ENCODE results near the gene PREP.
"Not testable (repeated sequence)": the region's sequence is repeated elsewhere in the genome, so short reads cannot be mapped to it uniquely, and the experiment has no call there.

Gene PREP

DNA sequence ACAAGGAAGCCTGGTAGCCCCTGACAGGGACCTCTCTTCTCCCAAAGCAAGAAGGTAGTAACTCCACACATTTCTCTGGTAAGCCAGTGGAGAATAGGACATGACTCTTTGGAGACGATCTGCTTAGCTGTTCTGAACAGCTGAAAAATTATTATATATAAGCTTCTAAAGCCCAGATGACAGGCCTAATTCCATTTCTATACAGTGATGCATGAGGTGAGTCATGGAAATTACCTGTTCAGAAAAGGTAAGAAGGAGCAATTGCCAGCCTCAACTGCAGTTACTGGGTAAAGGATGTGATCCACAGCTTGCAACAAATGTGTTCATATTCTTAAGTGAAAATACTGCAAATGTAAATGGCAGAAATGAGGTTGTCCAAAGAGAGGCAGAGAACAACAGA is 54.0 kb downstream of the PREP start:
- in situ Hi-C loops (cut with HindIII; ENCODE audit: low sequenced_read_pairs) = no loop called here

- in situ Hi-C loops (cut with HindIII; ENCODE audit: low sequenced_read_pairs) = no loop called here
Observed at GRCh38 chr6:105346052-105346451, 56.8 kb downstream of the PREP start.

DNA sequence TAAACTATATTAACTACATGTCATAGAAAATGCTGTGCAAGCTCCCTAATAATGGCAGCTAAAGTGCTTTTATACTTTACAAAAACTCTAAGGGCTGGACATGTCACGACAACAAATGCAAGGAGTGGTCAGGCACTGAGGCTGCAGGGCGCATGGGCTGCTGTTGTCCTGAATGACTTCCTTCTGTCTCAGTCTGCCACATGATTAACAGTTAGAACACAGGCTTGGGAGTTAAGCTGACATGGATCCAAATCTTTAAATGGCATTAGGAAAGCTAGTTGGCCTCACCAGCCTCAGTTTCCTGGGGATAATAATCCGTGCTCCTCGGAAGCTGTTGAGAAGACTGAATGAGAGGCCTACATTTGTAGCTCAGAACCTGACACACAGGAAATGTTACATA is 57.4 kb downstream of the PREP start:
- in situ Hi-C loops (cut with HindIII; ENCODE audit: low sequenced_read_pairs) = no loop called here

- in situ Hi-C loops (cut with HindIII; ENCODE audit: low sequenced_read_pairs) = no loop called here
Observed at GRCh38 chr6:105344881-105345370, 58.0 kb downstream of the PREP start.

DNA sequence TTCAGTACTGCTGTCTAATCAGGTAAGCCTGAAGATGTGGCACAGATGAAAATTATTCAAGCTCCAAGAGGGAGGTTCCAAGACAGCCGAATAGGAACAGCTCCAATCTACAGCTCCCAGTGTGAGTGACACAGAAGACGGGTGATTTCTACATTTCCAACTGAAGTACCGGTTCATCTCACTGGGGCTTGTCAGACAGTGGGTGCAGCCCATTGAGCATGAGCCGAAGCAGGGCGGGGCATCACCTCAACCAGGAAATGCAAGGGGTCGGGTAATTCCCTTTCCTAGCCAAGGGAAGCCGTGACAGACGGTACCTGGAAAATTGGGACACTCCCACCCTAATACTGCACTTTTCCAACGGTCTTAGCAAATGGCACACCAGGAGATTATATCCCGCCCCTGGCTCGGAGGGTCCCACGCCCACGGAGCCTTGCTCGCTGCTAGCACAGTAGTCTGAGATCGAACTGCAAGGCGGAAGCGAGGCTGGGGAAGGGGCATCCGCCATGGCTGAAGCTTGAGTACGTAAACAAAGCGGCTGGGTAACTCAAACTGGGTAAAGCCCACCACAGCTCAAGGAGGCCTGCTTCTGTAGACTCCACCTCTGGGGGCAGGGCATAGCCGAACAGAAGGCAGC is 64.4 kb downstream of the PREP start:
- in situ Hi-C loops (cut with HindIII; ENCODE audit: low sequenced_read_pairs) = not testable (repeated sequence)

DNA sequence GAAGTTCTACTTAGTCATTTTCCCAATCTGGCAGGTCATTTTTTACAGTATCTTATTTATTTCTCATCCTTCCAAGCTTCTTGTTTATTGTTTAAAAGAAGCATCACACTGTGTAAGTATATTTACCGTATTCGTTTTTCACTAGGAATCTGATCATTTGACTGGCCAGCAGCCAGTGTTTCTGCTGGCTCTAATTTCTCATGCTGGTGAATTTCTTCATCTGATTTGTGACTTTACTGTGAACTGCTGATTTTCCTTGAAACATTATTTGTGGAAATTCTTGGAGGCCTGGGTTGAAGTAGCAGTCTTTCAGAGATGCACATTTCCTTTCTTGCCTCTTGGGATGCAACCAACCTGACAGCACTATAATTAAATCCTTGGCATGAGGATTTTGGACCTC is 65.9 kb downstream of the PREP start:
- in situ Hi-C loops (cut with HindIII; ENCODE audit: low sequenced_read_pairs) = no loop called here

GRCh38 chr6:105332576-105332975 is 70.3 kb downstream of the PREP start:
- in situ Hi-C loops (cut with HindIII; ENCODE audit: low sequenced_read_pairs) = no loop called here

GRCh38 chr6:105331927-105332326 is 71.0 kb downstream of the PREP start:
- in situ Hi-C loops (cut with HindIII; ENCODE audit: low sequenced_read_pairs) = no loop called here

DNA sequence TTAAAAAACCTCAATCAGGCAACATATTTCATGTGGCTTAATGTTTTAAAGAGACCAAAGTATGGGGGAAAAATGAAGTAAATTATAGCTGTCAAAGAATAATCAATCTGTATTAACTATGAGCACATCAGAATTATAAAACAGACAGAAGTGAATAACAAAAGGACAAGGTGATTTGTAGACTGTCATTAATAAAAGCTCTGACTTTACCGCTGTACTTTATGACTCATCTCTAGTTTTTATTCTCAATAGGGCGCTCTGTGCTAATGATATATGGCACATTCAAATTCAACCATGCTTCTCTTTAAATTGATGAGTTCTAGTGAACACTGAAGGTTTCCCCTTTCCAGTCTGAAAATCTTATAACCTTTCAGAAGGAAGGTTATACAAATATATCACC is 72.0 kb downstream of the PREP start:
- in situ Hi-C loops (cut with HindIII; ENCODE audit: low sequenced_read_pairs) = no loop called here

DNA sequence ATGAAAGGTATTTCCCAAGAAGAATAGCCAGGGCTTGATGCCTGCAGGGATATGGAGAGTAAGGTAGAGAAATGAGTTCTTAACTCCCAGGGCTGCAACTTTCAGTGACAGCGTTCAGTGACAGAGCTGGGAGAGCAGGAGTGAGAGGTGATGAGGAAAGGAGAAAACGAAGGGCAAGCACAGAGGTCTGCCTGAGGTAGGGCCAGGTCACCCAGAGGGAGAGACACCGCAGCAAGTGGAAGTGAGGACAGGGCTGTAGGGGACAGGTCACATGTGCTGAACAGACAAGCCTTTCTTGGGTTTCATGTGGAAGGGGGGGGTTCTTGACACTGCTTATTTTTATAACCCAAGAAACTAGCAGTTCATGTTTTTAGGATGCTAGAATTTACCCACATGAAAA is 72.5 kb downstream of the PREP start:
- in situ Hi-C loops (cut with HindIII; ENCODE audit: low sequenced_read_pairs) = no loop called here

DNA sequence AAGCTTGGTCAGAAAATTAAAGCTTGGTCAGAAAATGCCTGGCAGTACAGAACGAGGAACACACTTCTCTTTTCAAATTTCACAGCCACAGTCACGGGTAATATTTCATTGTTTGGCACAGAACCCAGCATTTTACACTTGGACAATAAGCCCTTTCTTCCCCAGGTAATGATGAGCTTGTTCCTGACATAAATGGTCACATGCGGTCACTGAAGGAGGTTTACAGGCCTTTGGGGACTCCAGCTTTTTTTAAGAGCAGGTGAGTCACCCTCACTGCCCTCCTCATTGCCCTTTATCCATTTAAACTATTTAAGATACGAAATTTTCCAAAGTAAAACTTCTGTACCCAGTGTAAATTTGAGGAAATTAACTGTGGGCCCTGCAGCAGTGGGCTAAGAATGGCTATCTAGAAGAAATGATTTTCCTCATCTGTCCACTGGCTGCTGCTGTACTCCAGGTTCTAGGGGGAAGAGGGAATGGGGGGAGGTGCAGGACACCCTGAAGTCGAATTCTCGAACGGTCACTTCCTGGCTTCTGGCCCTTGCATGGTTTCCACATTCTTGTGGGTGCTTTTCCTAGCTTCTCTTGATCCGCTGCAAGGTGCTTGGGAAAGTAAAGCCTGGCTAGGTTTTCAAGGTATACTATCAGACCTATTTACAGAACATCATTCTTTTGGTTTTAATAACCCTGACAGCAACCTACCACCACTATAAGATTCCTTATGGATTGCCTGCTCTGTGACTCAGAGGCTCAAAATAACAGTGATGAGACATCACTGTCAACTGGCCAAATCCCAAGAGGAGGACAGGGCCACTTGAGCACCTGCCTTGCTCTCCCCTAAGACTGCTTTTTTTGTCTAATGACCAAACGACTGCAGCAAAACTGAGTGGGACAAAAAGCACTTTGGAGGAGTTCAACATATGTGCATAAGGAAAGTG is 75.8 kb downstream of the PREP start:
- in situ Hi-C loops (cut with HindIII; ENCODE audit: low sequenced_read_pairs) = no loop called here

DNA sequence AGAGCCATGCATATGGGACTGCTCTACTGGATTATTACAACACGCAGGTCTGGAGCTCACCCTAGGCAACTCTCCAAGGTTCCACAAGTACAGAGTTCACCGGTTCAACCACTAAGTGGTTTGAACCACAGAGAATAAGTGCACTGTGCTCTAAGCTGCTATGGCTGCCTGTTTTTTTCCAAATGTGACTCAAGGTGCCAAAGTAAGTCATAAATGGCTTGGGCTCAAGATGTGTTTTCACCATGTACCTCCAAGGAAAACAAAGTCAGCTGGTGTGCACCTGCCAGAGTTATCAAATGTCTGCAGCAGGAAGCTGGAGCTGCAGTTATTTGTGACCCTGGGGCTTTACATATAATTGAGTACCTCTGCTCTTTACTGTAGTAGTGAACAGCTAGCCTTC is 76.7 kb downstream of the PREP start:
- in situ Hi-C loops (cut with HindIII; ENCODE audit: low sequenced_read_pairs) = no loop called here

DNA sequence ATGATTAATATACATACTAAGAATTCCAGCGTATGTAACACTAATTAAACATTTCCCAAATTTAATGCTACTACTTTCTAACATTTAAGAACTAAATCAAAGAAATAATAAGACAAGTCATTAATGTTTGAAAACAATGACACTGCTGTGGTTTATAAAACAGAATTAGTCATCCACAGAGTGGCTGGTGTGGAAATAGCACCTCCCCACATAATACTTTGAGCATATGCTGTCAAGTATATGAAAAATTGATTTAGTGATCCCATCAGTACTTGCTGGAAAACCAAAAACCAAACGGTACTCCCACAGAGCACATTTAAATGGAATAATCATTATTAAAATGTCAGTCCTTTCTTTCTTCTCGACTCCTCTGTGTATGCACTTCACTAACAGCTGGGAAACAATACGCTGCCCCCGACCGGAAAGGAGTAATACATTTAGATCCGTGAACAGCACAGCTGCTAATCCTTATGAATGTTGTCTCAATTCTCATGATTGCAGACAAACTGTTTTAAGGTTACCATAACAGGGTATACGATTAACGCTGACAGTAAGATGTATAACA is 78.4 kb downstream of the PREP start:
- in situ Hi-C loops (cut with HindIII; ENCODE audit: low sequenced_read_pairs) = no loop called here

DNA sequence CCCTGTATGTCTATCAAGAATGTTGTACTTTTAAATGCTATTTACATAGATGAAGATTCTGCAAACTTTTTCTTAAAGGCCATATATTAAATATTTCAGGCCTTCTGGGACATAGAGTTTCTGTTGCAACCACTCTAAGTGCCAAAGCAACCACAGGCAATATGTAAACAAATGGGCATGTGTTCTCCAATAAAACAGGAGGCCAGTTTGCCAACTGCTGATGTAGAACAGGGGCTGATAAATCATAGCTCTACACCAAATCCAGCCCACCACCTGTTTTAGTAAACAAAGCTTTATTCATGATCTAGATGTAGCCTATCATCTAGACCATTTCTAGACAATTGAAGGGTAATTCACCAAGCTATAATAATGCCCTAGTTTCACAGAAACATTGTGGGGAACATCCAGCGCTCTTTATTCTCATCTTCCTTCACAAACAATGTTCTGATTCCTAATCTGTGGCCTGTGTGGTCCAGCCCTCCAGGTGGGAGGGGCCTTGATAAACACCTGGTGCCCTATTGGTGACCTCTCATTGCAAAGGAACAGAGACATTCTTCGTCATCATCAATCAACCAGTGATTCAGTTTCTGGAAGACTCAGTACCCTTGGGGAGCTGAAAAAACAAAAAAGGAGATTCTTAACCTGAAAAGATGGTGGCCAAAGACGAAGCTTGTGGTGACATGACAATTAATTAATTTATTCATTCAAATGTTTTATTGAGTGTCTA is 80.2 kb downstream of the PREP start:
- in situ Hi-C loops (cut with HindIII; ENCODE audit: low sequenced_read_pairs) = no loop called here

- in situ Hi-C loops (cut with HindIII; ENCODE audit: low sequenced_read_pairs) = no loop called here
Observed at GRCh38 chr6:105321728-105322127, 81.2 kb downstream of the PREP start.

GRCh38 chr6:105321207-105321606 is 81.7 kb downstream of the PREP start:
- in situ Hi-C loops (cut with HindIII; ENCODE audit: low sequenced_read_pairs) = no loop called here

DNA sequence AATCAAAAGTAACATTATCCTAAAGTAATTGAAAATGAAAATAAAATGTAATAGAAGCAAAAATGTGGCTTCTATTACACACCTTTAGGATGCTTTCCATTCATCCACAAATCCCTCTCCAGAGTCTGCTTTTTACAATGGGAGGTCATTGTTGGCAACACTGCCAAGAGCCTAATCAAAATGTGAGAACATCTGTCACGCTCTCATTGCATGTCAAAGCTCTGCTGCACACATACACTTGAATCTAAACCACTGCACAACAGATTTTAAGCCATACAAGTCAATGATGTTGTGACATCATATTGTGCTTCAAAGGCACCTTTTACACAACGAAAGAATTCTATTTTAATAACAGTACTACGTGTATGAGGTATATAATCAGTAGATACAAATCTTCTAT is 82.1 kb downstream of the PREP start:
- in situ Hi-C loops (cut with HindIII; ENCODE audit: low sequenced_read_pairs) = no loop called here

GRCh38 chr6:105320271-105320670 is 82.6 kb downstream of the PREP start:
- in situ Hi-C loops (cut with HindIII; ENCODE audit: low sequenced_read_pairs) = no loop called here

DNA sequence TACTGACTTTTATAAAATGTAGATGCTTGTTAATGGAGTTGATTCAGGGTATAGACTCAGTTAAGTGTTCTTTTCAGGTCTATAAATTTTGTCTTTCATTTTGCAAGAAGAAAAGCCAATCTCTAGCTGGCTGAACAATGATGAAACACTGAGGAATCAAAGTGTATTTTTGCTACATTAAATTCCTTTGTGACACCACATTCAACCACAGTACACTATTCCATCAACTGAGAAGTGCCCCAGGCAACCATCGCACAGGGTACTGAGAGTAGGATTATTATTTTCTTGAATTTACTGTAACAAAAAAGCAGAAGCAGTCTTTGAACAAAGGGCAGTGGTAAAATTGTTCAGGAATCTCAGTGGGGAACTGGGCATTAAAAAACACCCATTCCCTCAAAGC is 83.6 kb downstream of the PREP start:
- in situ Hi-C loops (cut with HindIII; ENCODE audit: low sequenced_read_pairs) = no loop called here

- in situ Hi-C loops (cut with HindIII; ENCODE audit: low sequenced_read_pairs) = no loop called here
Observed at GRCh38 chr6:105318660-105319059, 84.2 kb downstream of the PREP start.
